NCI-H128 (cell line): ENCODE measurements around the gene IL15RA.
"Not testable (repeated sequence)": the region's sequence is repeated elsewhere in the genome, so short reads cannot be mapped to it uniquely, and the experiment has no call there.

ENCODE experiments used
- DNase-seq: peaks from one replicate; lab custom pipeline; 2025; ENCODE audit not compliant: unreplicated experiment; lab: John Stamatoyannopoulos, UW

The IL15RA gene

GRCh38 chr10:5930272-5930671 is 47.1 kb downstream of the IL15RA start:
- no peak for DNase-seq

DNA sequence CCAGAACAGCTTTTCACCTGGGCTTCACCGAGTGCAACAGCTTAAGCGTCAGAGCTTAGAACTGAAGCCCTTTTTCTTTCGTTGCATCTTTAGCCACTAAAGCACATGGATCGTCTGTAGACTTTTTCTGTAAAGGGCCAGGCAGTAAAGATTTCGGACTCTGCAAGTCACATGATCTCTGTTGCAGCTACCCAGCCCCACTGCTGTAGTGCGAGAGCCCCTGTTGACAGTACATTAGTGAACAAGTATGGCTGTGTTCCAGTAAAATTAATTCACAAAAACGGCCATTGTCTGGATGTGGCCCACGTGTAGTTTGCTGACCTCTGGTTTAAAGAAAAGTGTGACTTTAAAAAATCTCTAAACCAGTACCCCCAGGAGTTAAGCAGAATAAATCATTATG is 47.9 kb downstream of the IL15RA start:
- no peak for DNase-seq

DNA sequence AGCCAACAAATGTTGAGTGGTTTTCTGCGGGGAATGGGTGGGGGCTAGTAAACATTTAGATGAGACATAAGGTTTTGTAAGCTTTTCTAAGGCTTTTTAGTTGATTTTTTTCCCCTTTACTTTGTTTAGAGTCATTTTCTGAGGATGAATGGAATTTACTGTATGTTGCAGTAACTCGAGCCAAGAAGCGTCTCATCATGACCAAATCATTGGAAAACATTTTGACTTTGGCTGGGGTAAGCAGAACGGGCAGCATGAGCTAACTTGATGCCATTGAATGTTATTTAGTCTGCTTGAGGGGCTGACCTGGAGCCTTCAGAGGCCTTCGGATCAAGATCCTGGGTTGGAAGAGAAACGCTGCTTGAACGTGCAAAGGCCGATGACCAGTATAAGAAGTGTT is 50.0 kb downstream of the IL15RA start:
- no peak for DNase-seq

- DNase-seq: no peak
These were observed 52.5 kb downstream of the IL15RA start for GRCh38 chr10:5924889-5925288.

- DNase-seq: no peak
These were observed 55.6 kb downstream of the IL15RA start for GRCh38 chr10:5921746-5922145.

GRCh38 chr10:5919568-5919967 is 57.8 kb downstream of the IL15RA start:
- DNase-seq: no peak

DNA sequence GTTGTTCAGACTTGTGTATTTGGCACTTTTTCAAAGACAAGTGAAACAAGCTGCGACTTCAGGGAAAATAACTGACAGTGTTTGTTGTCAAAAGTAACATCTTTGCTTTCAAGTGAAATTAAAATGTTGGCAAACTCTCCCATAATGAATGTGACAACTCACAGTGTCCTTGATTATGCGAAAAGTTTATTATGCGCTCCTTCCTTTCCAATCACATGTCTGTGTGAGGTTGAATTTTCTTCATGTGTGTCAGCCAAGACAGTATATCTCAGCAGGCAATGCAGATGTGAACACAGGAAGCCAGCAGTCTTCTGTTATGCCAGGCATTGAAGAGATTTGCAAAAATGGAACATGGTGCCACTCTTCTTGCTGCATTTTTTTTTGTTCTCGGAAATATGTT is 58.6 kb downstream of the IL15RA start:
- no peak for DNase-seq

GRCh38 chr10:5917305-5917704 is 60.0 kb downstream of the IL15RA start:
- DNase-seq: no peak

DNA sequence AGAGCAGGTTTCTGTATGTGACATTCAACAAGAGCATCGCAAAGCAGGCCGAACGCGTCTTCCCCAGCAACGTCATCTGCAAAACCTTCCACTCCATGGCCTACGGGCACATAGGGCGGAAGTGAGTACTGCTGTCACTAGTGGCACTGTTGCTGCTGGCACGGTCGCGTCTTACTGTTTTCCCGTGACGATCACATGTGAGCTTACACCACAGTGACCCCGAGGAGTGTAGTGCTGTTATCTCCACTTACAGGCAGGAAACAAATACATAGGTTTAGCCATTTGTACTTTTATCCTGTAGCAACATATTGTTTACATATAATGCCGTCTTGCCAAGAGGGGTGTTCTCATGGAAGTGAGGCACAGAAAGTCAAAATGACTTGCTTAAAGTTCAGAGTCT is 61.9 kb downstream of the IL15RA start:
- DNase-seq: no peak

DNA sequence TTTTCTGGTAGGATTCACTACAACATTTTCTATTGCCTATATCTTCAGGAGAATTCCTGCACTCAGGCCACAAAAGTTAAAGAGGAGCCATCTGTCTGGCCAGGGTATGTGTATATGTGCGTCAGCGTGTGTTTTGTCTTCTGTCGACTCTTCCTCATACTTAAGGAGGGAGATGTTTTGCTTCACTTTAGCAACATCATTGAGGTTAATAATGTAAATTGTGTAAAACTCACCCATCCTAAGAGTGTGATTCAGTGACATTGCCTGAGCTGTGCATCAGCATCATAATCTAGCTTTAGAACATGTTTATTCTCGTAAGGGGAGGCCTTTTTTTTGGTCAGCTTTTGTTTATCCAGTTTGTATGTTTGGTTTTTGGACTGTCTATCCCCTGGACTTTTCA is 63.6 kb downstream of the IL15RA start:
- no peak for DNase-seq

- DNase-seq: no peak
These were observed 65.7 kb downstream of the IL15RA start for GRCh38 chr10:5911670-5912069.

GRCh38 chr10:5910323-5911100 is 66.8 kb downstream of the IL15RA start:
- no peak for DNase-seq

GRCh38 chr10:5908676-5909075 is 68.7 kb downstream of the IL15RA start:
- DNase-seq: not testable (repeated sequence)

DNA sequence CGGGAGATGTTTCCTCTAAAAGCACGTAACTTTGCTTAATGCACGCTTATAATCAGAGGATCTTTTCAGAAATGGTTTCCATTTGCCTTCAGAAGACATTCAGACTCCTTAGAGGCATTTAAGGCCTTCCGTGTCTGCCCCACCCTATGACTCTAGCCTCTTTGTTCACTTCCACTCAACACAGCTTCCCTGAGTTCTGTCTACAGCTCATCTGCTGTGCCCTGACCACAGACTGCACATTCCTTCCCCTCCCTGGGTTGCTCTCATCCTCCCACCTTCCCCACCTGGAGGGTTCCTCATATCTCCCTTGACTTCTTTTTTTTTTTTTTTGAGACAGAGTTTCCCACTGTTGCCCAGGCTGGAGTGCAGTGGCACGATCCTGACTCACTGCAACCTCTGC is 70.7 kb downstream of the IL15RA start:
- DNase-seq: no peak

GRCh38 chr10:5905854-5906507 is 71.4 kb downstream of the IL15RA start:
- no peak for DNase-seq

DNA sequence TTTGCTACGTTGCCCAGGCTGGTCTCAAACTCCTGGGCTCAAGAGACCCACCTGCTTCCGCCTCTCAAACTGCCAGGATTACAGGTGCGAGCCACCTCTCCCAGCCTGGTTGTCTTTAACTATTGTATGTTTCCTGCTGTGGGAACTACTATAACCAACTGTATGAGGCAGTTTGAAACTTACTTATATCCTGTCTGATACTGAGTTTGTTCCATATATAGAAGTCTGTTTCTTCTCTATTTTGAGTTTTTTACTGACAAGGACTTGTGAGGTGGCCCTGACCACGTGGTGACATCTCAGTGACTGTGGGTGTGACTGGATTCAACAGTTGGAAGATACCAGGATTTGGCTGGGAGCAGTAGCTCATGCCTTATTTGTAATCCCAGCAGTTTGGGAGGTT is 73.1 kb downstream of the IL15RA start:
- no peak for DNase-seq

DNA sequence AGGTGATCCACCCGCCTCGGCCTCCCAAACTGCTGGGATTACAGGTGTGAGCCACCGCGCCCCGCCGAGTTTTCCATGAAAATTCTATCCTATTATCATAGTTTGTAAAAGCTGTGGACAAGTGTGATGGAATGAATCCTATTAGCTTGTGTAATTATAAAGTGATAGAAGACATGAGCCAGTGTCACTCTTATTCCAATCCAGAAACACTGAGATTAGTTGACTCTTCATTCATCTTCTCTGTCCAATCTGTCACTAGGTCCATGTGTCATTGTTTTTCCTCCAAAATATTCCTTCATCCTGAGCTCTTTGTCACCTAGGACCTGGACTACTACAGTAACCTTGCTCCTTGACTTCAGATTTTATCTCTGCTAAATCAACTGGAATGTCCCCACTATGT is 73.8 kb downstream of the IL15RA start:
- DNase-seq: no peak

- DNase-seq: no peak
These were observed 74.7 kb downstream of the IL15RA start for GRCh38 chr10:5902511-5903274.
